HG03025 (cell line): ENCODE results near the gene SLAMF8.
A peak's percentile ranks its signal among the peaks of the same experiment; 100 is the strongest.

Experiments used
- ATAC-seq: cut with Tn5 transposase; IDR thresholded peaks from one replicate; pipeline ENCODE4 v1.9.1; 2021; ENCODE audit warnings: mild to moderate bottlenecking, moderate library complexity; ENCODE audit not compliant: unreplicated experiment, low FRiP score

SLAMF8 gene

DNA sequence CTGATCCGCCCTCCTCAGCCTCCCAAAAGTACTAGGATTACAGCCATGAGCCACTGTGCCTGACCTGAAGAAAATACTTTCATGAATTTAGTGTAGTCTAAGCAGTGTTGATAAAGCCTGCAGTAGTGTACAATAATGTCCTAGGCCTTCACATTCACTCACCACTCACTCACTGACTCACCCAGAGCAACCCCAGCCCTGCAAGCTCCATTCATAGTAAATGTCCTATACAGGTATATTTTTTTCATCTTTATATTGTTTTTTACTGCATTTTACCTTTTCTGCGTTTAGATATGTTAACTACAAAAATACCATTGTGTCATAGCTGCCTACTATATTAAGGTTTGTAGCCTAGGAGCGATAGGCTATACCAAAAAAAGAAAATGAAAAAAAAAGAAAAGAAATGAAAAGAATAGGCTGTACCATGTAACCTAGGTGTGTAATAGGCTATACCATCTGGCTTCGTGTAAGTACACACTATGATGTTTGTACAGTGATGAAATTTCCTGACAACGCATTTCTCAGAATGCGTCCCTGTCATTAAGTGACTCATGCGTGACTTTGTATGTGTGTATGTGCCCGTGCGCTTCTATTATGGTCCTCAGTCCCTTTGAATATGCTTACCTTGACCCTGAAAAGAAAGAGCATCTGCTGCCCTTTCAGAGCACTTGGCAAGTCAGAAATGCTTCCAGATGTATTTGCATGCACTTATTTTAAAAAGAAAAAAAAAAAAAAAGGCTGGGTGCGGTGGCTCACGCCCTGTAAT is 9.2 kb upstream of the SLAMF8 start:
- no peak for ATAC-seq

DNA sequence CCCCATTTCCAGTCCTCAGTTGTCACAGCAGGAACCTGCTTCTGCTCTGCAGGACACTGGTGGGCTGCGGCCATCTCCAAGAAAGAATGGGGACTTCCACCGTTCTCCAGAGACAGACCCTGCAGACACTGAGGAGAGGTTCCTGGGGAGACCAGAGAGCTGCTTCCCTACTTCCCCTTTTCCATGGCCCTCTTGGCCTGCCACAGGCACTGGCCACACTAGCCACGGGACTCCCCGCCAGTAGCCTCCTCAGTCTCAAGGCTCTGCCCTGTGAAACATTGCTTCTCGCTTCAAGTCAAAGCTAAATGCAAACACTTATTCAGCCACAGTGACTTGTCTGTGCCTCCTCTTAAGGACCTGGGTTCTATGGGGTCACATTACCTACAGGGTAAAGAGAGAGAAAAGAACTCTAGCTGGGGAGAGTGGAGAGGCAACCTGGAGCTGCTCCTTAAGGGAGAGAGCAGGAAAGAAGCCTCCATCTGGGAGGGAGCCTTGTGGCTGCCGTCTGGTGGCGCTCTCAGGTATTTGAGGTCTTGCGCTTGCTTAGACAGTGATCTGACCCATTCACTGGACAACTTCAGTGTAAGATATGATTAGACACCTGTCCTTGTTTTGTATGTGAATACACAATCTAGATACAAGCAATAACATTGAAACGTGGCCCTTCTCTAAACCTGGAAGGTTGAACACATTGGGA is 5.4 kb upstream of the SLAMF8 start:
- ATAC-seq: no peak

- no peak for ATAC-seq
These were observed 3.3 kb upstream of the SLAMF8 start for GRCh38 chr1:159823406-159823805.

GRCh38 chr1:159825564-159825963 is 1.1 kb upstream of the SLAMF8 start:
- no peak for ATAC-seq

DNA sequence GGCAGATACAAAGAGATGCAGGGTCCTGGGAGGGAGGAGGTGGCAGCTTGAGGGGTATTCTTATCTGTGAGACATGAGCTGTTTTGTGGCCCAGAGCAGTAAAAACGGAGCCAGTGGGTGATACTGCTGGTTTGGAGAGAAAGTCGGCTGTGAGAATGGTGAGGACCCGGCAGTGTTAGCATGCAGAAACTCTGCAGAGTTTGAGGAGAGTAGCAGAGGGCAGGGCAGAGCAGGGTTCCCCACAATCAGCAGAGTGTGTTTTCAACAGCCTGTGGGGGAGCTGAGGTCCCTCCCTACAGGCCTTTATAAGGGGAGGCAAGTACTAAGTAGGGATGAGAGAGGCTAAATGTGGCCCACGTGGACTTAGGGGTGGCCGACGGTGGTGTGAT is 423 bp downstream of the SLAMF8 start:
- no peak for ATAC-seq

DNA sequence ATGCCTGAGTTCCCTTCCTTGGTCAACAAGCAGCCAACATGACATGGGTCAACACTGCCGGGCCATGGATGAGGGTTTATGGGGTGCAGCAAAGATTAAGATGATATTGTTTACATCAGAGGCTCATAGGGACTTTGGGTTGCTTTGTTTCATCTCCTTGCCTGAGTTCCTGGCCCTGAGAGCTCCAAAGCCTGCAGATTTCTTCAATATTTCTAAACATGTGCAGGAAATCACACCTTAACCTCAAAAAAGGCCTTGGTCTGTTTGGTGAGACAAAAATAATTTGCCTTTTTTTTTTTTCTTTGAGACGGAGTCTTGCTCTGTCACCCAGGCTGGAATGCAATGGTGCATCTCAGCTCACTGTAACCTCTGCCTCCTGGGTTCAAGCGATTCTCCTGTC is 876 bp downstream of the SLAMF8 start:
- ATAC-seq: no peak

DNA sequence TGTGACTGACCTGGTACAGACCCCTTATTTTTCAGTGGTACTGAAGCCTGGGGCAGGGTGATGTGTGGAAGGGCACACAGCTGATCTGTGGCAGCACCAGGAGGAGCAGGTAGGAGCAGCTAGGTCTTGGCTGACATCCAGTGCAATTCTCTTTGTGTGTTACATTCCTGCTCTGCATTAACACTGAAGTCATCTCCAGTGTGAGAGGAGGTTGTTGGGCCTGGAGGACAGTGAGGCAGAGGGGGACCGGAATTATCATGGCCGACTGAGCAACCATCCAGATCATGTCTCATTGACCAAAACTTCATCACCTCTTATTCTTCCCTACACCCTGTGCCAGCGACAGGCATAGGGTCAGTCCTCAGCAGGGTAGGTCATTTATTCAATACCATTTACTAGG is 1.5 kb downstream of the SLAMF8 start:
- no peak for ATAC-seq

- ATAC-seq: no peak
These were observed 2.1 kb downstream of the SLAMF8 start for GRCh38 chr1:159828581-159829272.

- peak; percentile 87 for ATAC-seq
These were observed 2.6 kb downstream of the SLAMF8 start for GRCh38 chr1:159829273-159829634.

- no peak for ATAC-seq
These were observed 3.3 kb downstream of the SLAMF8 start for GRCh38 chr1:159829822-159830465.

DNA sequence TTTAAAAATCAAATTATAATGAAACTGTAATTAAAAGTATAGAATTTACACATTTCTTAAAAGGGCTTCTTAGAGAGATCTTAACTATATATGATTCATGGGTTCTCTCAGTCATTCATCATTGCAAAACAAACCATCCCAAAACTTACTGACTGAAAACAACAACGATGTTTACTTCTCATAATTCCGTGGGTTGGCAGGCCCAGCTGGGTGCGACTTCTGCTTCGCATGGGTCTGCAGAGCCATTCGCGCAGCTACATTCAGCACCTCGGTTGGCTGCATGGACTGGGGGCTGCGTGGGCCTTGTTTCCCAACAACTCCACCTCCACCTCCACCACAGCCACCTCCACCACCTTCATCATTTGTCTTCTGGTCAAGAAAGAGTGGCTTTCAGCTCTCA is 4.0 kb downstream of the SLAMF8 start:
- no peak for ATAC-seq

DNA sequence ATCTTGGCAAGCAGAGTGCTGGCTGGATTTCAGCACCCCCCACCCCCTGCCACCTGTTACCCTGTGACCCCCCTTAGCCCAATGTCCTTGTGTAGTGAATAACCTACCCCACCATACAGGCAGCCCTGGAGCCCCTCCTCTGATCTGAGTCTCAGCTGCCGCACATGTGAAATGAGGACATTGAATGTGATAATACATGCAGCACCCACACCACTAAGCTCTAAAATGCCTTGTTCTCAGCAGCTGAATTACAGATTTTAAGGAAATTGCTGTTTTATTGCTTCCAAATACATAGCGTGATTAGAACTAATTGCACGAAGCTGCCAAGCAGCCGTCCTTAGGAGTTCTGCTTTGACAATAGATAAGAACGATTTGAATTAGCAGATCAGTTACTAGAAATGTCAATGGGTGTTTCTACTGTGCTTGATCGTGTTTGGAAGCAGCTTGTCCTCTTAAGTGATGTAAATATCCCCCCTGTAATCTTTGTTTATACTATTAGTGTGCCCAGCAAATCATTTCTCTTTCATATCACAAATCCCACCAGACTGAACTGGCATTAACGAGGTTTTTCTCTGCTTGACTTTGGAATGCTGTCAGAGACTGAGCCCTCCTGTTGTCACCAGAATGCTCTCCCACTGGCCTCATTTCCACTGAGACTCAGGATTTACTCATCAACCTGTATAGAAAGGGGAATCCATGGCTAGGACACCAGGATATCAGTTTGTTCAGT is 4.9 kb downstream of the SLAMF8 start:
- ATAC-seq: no peak

DNA sequence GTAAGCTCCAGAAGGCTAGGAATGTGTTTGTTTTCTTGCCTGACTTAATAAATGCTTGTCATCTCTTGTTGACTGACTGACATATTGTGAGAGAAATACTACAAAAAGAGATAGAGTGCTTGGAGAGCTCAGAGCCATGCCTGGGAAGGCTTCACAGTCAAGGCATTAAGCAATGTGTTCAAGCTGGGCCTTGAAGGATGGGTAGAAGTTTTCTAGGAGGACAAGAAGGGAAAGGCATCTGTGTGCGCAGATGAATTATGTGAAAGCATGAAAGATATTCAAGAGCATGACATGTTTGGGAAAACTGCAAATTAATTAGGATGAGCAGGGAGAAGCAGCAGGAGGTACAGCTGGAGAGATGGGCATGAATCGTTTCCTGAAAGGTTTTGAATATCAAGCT is 5.6 kb downstream of the SLAMF8 start:
- ATAC-seq: no peak

DNA sequence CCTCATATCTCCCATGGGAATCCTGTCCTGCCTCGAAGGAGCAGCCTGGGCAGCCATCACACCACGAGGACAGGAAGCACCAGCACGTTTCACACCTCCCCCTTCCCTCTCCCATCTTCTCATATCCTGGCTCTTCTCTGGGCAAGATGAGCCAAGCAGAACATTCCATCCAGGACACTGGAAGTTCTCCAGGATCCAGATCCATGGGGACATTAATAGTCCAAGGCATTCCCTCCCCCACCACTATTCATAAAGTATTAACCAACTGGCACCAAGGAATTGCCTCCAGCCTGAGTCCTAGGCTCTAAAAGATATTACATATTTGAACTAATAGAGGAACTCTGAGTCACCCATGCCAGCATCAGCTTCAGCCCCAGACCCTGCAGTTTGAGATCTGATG is 8.7 kb downstream of the SLAMF8 start:
- no peak for ATAC-seq

DNA sequence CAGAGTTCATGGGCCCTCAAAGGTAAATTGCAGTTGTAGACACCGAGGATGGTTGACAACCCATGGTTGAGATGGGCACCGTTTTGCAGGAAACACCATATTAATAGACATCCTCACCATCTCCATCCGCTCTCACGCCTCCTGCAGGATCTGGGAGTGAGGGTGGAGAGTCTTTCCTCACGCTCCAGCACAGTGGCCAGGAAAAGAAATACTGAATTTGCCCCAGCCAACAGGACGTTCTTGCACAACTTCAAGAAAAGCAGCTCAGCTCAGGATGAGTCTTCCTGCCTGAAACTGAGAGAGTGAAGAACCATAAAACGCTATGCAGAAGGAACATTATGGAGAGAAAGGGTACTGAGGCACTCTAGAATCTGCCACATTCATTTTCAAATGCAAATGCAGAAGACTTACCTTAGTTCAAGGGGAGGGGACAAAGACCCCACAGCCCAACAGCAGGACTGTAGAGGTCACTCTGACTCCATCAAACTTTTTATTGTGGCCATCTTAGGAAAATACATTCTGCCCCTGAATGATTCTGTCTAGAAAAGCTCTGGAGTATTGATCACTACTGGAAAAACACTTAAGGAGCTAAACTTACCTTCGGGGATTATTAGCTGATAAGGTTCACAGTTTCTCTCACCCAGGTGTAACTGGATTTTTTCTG is 9.3 kb downstream of the SLAMF8 start:
- no peak for ATAC-seq

- ATAC-seq: no peak
These were observed 12.0 kb downstream of the SLAMF8 start for GRCh38 chr1:159838715-159839114.

- ATAC-seq: peak; percentile 87
These were observed 12.6 kb downstream of the SLAMF8 start for GRCh38 chr1:159839116-159839849.

- ATAC-seq: no peak
These were observed 15.1 kb downstream of the SLAMF8 start for GRCh38 chr1:159841749-159842148.

DNA sequence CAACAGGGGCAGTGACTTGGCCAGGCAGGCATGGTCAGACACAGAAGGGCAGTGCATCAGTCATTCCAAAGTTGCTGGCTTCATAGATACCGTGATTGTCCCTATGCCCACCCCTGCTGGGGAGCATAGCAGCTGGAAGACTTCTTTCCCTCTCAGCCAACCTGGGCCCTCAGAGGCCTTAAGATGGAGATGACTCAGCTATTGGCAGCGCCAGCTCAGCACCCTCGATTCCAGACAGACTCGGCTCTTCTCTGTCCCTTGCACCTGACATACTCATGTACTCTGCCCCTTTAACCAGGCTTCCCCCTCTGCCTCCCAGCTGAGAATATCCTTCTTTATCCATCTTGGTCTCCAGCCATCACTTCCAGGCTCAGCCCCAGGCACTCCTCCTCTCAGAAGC is 16.8 kb downstream of the SLAMF8 start:
- no peak for ATAC-seq
